HG02884 (cell line): Measurements from ENCODE around the gene ATXN2.
"Not testable (repeated sequence)": the region's sequence is repeated elsewhere in the genome, so short reads cannot be mapped to it uniquely, and the experiment has no call there.

Experiments
- ATAC-seq: cut with Tn5 transposase; IDR thresholded peaks from one replicate; pipeline ENCODE4 v1.9.1; 2021; ENCODE audit warnings: mild to moderate bottlenecking, moderate library complexity; ENCODE audit not compliant: unreplicated experiment

The ATXN2 gene

GRCh38 chr12:111407377-111408115 is 191.6 kb downstream of the ATXN2 start:
- no peak for ATAC-seq

- ATAC-seq: no peak
These were observed 192.4 kb downstream of the ATXN2 start for GRCh38 chr12:111406474-111407376.

GRCh38 chr12:111405859-111406473 is 193.1 kb downstream of the ATXN2 start, which contains the start of gene SH2B3:
TSS of gene SH2B3 (plus strand) at chr12:111405923. CDS start at chr12:111418146, 12,223 bp downstream.
- ATAC-seq: peak; percentile 10

GRCh38 chr12:111405149-111405858 is 193.8 kb downstream of the ATXN2 start:
- ATAC-seq: peak; percentile 47

GRCh38 chr12:111404362-111405148 is 194.6 kb downstream of the ATXN2 start:
- no peak for ATAC-seq

GRCh38 chr12:111402490-111402824 is 196.7 kb downstream of the ATXN2 start:
- ATAC-seq: not testable (repeated sequence)
